OCI-LY3 (cell line): Measurements from ENCODE around the gene CCDC63.

Experiments used
- EZH2phosphoT487 ChIP-seq: fragments of 200-600 bp; shearing (Covaris generic); IDR thresholded peaks from 2 replicates; pipeline ENCODE4 v1.6.1; 2018; ENCODE audit warnings: antibody characterized with exemption, mixed run types, low read depth
- TF ChIP-seq, protein P1 (sequence below): fragments of 200-600, 300-600 bp; sonication (generic); IDR thresholded peaks from 2 replicates; pipeline ENCODE4 v1.5.1; 2014; ENCODE audit warnings: antibody characterized with exemption, low read length, low read depth

DNA sequence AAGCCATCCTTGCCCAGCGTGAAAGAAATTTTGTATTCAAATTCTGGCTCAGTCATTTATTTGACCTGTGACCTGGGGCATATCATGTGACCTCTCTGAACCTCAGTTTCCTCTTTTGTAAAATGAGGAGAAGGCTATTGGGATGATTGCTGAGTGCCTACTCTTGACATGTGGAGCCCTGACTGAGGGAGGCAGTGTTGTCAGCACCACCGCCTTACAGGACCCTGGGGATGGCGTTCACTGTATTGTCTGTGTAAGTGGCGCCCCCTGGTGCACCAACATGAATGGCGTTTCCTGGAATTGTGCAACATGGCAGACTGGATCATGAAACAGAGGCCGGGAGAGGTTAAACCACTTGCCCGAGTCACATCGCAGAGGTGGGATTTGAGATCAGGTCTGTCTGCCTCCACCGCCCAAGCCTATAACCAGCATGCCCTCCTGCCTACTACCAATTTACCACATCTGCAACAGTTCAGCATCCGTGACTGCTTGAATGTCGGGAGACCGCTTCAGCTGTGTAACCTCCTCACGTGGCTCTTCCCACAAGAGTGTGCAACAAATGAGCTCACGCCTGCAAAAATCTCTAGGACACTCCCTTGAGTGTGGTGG is 20.1 kb upstream of the CCDC63 start:
- TF ChIP-seq, protein P1, sequence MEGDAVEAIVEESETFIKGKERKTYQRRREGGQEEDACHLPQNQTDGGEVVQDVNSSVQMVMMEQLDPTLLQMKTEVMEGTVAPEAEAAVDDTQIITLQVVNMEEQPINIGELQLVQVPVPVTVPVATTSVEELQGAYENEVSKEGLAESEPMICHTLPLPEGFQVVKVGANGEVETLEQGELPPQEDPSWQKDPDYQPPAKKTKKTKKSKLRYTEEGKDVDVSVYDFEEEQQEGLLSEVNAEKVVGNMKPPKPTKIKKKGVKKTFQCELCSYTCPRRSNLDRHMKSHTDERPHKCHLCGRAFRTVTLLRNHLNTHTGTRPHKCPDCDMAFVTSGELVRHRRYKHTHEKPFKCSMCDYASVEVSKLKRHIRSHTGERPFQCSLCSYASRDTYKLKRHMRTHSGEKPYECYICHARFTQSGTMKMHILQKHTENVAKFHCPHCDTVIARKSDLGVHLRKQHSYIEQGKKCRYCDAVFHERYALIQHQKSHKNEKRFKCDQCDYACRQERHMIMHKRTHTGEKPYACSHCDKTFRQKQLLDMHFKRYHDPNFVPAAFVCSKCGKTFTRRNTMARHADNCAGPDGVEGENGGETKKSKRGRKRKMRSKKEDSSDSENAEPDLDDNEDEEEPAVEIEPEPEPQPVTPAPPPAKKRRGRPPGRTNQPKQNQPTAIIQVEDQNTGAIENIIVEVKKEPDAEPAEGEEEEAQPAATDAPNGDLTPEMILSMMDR: peak; percentile 94
- TF ChIP-seq EZH2phosphoT487: no peak
